Skeletal muscle satellite cell (primary cell): ENCODE measurements around the gene FAM78A.
"Not testable (repeated sequence)": the region's sequence is repeated elsewhere in the genome, so short reads cannot be mapped to it uniquely, and the experiment has no call there.

Experiments
- H3K27me3 ChIP-seq: 2 replicates; pipeline ENCODE4 v1.7.0; 2013; ENCODE audit warnings: low read length; ENCODE audit not compliant: control insufficient read depth, insufficient read depth
- H3K36me3 ChIP-seq: 2 replicates; pipeline ENCODE4 v1.7.0; 2013; ENCODE audit warnings: mild to moderate bottlenecking, control low read depth, low read length; ENCODE audit not compliant: insufficient read depth
- H3K4me1 ChIP-seq: 2 replicates; pipeline ENCODE4 v1.7.0; 2013; ENCODE audit warnings: low read length; ENCODE audit not compliant: control insufficient read depth, insufficient read depth
- H3K4me2 ChIP-seq: 2 replicates; pipeline ENCODE4 v1.7.0; 2013; ENCODE audit warnings: mild to moderate bottlenecking, low read length
- H3K4me3 ChIP-seq: 2 replicates; pipeline ENCODE4 v1.7.0; 2013; ENCODE audit warnings: low read length
- H3K9ac ChIP-seq: 2 replicates; pipeline ENCODE4 v1.7.0; 2013; ENCODE audit warnings: mild to moderate bottlenecking, low read depth, low read length, moderate library complexity
- H3K9me3 ChIP-seq: replicated peaks from 2 replicates; pipeline ENCODE4 v1.7.0; 2013; ENCODE audit warnings: mild to moderate bottlenecking, control low read depth, low read length

FAM78A gene

DNA sequence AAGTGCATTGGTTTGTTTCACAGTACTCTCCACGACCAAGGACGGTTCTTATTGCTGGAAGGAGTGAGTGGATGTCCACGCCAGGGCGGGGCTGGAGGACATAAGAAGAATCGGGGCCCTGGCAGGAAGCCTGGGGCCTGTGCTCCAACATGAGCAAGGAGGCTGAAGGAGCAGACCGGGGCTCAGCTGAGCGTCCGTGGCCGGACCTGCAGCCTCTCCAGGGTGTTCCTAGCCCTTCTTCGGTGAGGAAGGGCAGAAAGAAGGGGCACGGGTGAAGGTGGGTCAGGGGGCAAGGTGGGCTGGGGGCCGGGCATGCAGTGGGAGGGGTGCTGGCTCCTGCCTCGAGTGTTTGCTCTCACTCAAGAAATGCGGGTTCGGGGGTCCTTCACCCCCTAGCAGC, 18.1 kb downstream of the FAM78A start:
- H3K4me2 ChIP-seq, result no peak overlapping the region
- no peaks in the 10 kb centered on the region for H3K9me3 ChIP-seq
- no peak overlapping the region for H3K4me3 ChIP-seq
- no peaks in the 10 kb centered on the region for H3K27me3 ChIP-seq
- H3K9ac ChIP-seq, result no peak overlapping the region
- no peaks in the 10 kb centered on the region for H3K36me3 ChIP-seq
- H3K4me1 ChIP-seq, result peaks cover 13% of the 10 kb centered on the region

DNA sequence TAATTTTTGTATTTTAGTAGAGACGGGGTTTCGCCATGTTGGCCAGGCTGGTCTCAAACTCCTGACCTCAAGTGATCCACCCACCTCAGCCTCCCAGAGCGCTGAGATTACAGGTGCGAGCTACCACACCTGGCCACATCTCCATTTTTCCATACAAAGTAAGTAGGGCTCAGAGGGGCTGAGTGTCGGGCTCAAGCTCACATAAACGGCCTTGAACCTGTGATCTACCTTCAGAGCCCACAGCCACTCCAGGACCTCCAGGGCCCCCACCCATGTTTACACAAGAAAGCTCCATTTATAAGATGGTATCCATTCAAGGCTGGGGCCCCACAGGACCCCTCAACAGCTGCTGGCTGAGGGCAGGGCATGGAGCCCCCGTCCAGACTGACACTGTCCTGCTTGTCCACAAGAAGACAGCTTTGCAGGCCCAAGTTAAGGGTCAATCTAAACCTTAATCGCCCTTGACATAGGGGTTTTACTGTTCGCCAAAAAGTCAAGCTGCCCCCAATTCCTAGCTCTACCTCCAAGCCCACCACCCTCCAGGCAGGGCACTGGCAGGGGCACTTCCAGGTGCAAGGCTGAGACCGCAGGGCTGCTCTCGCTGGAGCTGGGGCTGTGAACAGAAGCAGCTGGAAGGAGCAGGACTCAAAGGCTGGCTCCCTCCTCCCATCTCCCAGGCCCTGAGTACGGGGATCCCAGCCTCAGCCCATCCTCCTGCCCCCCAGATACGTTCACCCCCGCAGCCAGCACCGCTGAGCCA, 18.9 kb downstream of the FAM78A start:
- Histone ChIP-seq H3K36me3 (no peaks in the 10 kb centered on the region), H3K4me3 (no peak overlapping the region), H3K9me3 (no peaks in the 10 kb centered on the region), H3K4me1 (peaks cover 13% of the 10 kb centered on the region), H3K9ac (no peak overlapping the region), H3K27me3 (no peaks in the 10 kb centered on the region), H3K4me2 (no peak overlapping the region)

DNA sequence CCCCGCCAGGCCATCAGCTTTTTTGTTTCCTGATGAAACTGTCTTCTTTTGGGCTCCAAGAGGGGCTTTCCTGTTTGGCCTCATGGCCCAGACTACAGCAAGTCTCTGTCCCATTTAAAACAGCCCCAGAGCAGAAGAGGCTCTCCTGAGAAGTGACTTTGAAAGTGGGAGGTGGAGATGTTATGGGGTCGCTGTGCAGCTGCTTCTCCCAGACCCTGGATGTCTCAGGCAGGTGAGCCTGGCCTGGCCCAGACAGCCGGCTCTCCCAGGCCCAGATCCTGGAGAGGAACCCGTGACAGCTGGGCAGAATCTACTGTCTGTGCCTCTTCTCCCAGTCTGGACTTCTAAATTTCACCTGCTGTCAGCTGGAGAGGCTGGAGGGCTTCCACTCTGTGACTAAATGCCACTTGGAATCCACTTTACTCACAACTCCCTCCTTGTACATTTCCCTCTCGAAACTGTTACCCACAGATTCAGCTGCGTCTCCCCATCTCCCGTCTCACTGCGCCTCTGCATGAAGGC, 20.6 kb downstream of the FAM78A start:
- Histone ChIP-seq H3K4me2 (peak overlapping the region; percentile 30), H3K9me3 (no peaks in the 10 kb centered on the region), H3K27me3 (no peaks in the 10 kb centered on the region), H3K4me1 (peaks cover 13% of the 10 kb centered on the region), H3K36me3 (no peaks in the 10 kb centered on the region), H3K9ac (peak overlapping the region; percentile 0), H3K4me3 (no peak overlapping the region)

DNA sequence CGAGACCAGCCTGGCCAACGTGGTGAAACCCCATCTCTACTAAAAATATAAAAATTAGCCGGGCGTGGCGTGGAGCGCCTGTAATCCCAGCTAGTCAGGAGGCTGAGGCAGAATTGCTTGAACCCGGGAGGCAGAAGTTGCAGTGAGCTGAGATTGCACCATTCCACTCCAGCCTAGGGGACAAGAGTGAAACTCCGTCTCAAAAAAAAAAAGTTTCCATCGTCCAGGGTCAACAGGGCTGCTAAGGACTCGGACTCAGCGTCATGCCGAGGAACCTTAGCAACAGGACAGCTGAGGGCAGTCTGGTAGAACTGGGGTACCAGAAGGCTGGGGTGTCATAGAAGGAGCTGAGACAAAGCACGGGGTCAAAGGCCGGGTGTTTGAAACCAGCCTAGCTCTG, 21.7 kb downstream of the FAM78A start:
- Histone ChIP-seq H3K4me3 (no peak overlapping the region), H3K9ac (no peak overlapping the region), H3K36me3 (no peaks in the 10 kb centered on the region), H3K9me3 (no peaks in the 10 kb centered on the region), H3K4me1 (peaks cover 13% of the 10 kb centered on the region), H3K27me3 (no peaks in the 10 kb centered on the region), H3K4me2 (no peak overlapping the region)

DNA sequence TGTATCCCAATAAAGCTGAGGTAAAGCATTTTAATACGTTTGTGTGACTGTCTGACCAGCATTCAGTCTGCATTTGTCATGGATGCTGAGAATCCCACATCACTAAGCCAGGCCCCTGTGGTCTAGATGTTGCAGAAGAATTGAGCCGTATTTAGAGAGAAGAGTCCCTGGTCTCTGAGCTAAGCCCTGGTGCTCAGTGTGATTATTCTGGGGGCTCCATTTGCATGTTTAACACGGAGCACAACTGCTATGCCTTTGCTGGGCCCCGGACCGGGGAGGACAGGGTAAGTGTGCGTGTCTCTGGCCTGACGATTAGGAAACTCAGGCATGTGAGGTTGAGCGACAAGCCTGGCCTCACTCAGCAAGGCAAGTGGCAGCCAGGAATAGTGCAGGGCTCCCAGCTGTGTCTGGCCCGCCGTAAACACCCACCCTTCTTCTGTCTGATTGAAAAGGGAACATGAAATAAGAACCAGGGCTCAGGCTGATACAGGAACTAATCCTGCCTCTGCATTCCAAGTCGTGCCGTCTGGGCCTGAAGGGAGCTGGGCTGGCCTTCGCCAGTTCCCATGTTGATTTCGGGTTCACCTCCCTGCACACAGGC, 22.3 kb downstream of the FAM78A start:
- Histone ChIP-seq H3K4me3 (no peak overlapping the region), H3K27me3 (no peaks in the 10 kb centered on the region), H3K9me3 (no peaks in the 10 kb centered on the region), H3K4me1 (peaks cover 13% of the 10 kb centered on the region), H3K9ac (no peak overlapping the region), H3K4me2 (no peak overlapping the region), H3K36me3 (no peaks in the 10 kb centered on the region)

DNA sequence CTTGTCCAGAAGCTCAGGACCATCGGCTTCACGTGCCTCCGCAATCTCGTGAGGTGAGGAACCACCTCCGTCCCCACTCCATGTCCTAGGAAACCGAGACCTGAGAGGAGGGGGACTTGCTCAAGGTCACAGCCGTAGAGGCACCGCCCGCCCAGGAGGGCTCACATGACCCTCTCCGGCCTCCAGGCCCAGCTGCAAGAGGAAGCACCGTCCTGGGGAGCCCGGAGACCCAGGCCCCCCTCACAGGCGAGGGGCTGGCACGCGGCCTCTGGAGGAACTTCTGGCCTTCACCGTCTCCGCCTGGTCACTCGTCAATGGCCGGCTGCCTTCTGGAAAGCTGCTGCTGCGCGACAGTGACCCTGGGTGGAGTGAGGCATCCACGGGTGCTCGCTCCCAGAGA, 24.2 kb downstream of the FAM78A start:
- H3K9ac ChIP-seq, result no peak overlapping the region
- H3K27me3 ChIP-seq, result peaks cover 3% of the 10 kb centered on the region
- H3K4me2 ChIP-seq, result no peak overlapping the region
- H3K36me3 ChIP-seq, result no peaks in the 10 kb centered on the region
- H3K9me3 ChIP-seq, result no peaks in the 10 kb centered on the region
- peaks cover 13% of the 10 kb centered on the region for H3K4me1 ChIP-seq
- no peak overlapping the region for H3K4me3 ChIP-seq

DNA sequence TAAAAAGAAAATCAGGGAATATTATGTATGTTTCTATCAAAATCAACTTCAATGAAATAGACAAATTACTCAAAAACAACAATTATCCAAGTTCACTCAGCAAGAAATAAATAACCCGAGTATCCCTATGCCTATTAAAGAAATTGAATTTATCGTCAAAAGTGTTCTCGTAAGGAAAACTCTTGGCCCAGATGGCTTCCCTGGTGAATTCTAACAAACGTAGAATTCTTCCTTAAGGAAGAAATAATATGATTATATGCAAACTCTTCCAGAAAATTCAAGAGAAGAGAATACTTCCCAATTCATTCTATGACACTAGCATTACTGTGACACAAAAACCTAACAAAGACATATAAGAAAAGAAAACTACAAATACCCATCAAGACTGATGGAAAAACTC, 29.7 kb downstream of the FAM78A start:
- Histone ChIP-seq H3K4me1 (no peaks in the 10 kb centered on the region), H3K9me3 (no peaks in the 10 kb centered on the region), H3K36me3 (no peaks in the 10 kb centered on the region), H3K9ac (no peak overlapping the region), H3K4me2 (no peak overlapping the region), H3K4me3 (no peak overlapping the region), H3K27me3 (peaks cover 9% of the 10 kb centered on the region)

DNA sequence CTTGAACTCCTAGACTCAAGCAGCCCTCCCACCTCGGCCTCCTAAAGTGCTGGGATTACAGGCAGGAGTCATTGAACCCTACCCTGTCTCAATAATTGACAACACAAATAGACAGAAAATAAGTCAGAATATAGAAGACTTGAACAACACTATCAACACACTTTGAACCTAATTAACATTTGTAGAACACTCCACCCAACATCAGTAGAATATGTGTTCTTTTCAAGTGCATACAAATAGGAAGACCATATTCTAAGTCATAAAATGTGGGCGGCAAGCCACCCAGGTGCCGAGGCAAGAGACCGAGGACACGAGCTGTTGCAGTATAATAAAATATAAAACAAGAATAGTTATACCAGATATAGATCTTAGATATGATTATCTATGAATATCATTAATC, 32.0 kb downstream of the FAM78A start:
- not testable (repeated sequence) for H3K4me1 ChIP-seq, H3K4me3 ChIP-seq, H3K9me3 ChIP-seq, H3K4me2 ChIP-seq, H3K9ac ChIP-seq, H3K36me3 ChIP-seq, H3K27me3 ChIP-seq

DNA sequence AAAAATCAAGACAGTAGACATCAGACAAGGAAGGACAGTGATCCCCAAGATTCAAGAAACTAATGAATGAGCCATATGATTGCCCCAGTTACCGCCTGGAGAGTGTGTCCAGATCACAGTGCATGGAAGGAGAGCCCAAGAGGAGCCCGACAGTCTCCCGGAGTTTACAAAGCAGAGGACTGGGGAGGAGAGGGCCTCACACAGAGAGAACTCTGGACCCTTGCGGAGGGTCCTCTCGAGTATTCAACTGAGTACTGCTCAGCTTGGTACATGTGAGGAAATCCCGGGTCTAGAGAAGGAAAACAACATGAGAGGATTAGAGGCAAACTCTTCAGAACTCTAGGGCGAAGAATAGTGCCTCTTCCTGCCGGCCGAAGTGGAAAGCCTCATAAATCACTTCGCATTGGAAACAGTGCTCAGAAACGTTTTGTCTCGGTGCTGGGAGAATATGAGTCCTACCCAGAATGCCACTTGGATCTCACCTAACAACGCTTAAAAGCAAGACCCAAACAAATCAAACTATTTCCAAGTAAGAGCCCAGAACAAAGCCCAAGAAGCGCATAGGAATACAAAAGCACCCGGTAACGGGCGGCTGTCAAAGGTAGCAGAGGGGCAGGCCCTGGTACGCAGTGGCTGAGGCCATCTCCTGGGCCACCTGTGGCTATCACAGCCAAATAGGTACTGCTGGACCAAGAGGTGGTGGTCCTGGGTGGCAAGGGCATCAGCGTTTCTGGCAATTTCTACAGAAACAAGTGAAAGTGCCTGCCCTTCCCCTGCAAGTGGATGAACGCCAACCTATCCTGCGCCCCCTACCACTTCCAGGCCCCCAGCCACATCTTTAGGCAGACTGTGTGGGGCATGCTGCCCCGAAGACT, 36.0 kb downstream of the FAM78A start:
- Histone ChIP-seq H3K9me3 (no peaks in the 10 kb centered on the region), H3K4me2 (no peak overlapping the region), H3K27me3 (no peaks in the 10 kb centered on the region), H3K4me3 (no peak overlapping the region), H3K36me3 (peaks cover 3% of the 10 kb centered on the region), H3K4me1 (peaks cover 19% of the 10 kb centered on the region), H3K9ac (no peak overlapping the region)

DNA sequence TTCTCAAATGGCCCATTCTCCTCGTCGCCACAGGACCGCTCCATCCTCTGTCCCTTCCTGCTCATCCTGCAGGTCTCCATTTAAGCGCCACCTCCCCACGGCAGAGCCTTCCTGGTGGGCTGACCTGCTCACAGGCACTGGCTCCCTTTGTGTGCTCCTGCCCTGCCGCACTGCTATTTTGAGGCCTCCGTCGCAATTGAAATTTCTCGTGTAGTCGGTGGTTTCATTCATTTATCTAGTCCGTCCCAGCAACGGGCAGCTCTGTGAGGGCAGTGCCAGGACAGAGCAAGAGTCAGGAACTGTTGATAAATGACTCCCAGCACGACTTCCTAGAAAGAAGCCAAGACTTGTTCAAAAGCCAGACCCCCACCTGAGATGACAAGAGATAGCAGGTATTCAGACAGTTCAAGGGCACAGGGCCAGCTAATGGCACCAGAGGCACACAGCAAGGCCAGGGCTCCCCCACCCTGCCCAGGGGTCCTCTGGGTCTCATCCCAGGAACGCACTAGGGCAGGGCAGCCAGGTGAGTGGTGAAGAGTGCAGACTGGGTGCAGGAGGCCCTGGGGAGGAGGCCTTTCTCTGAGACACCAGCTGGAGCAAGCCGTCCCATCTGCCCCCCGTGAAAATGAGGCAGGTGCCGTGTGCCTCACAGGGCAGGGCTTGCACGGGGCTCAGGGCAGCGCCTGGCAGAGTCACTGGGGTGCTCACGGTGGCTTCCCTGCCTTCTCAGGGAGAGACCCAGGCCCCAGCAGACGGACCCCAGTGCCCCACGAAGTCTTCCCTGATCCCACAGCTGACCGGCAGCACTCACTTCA, 36.9 kb downstream of the FAM78A start:
- H3K4me1 ChIP-seq, result peaks cover 19% of the 10 kb centered on the region
- peaks cover 6% of the 10 kb centered on the region for H3K36me3 ChIP-seq
- H3K4me3 ChIP-seq, result no peak overlapping the region
- no peak overlapping the region for H3K4me2 ChIP-seq
- no peaks in the 10 kb centered on the region for H3K9me3 ChIP-seq
- no peaks in the 10 kb centered on the region for H3K27me3 ChIP-seq
- H3K9ac ChIP-seq, result peak overlapping the region; percentile 76
